Inflammatory macrophage treated with lipopolysaccharide for 4 hours (primary cell): ENCODE data around the gene FOXN4.

Experiments used
- DNase-seq: peaks from one replicate; pipeline ENCODE4 v3.0.0-alpha.2; 2020

FOXN4 gene

GRCh38 chr12:109277899-109278762 is 31.0 kb downstream of the FOXN4 start:
- peak; percentile 10 for DNase-seq

GRCh38 chr12:109277255-109277898 is 31.7 kb downstream of the FOXN4 start:
- no peak for DNase-seq

- DNase-seq: no peak
Observed at GRCh38 chr12:109276160-109276559, 32.9 kb downstream of the FOXN4 start.

GRCh38 chr12:109275173-109275572 is 33.9 kb downstream of the FOXN4 start:
- no peak for DNase-seq

GRCh38 chr12:109274381-109274780 is 34.7 kb downstream of the FOXN4 start:
- no peak for DNase-seq

GRCh38 chr12:109273354-109273753 is 35.7 kb downstream of the FOXN4 start:
- DNase-seq: no peak

- DNase-seq: no peak
Observed at GRCh38 chr12:109271418-109271817, 37.7 kb downstream of the FOXN4 start.

GRCh38 chr12:109270494-109270893 is 38.6 kb downstream of the FOXN4 start:
- DNase-seq: no peak

- DNase-seq: no peak
Observed at GRCh38 chr12:109269428-109269827, 39.7 kb downstream of the FOXN4 start.

GRCh38 chr12:109268896-109269295 is 40.2 kb downstream of the FOXN4 start:
- DNase-seq: no peak

GRCh38 chr12:109267361-109267760 is 41.7 kb downstream of the FOXN4 start:
- no peak for DNase-seq

- no peak for DNase-seq
Observed at GRCh38 chr12:109266106-109266879, 42.8 kb downstream of the FOXN4 start.

GRCh38 chr12:109264943-109265650 is 44.0 kb downstream of the FOXN4 start:
- no peak for DNase-seq

GRCh38 chr12:109264095-109264942 is 44.8 kb downstream of the FOXN4 start:
- DNase-seq: peak; percentile 33

- no peak for DNase-seq
Observed at GRCh38 chr12:109263439-109263838, 45.6 kb downstream of the FOXN4 start.

GRCh38 chr12:109261939-109262338 is 47.1 kb downstream of the FOXN4 start:
- DNase-seq: no peak

GRCh38 chr12:109261087-109261486 is 48.0 kb downstream of the FOXN4 start:
- DNase-seq: no peak

GRCh38 chr12:109259545-109259895 is 49.6 kb downstream of the FOXN4 start:
- no peak for DNase-seq

GRCh38 chr12:109258607-109259544 is 50.2 kb downstream of the FOXN4 start:
- DNase-seq: no peak

GRCh38 chr12:109258201-109258600 is 50.9 kb downstream of the FOXN4 start:
- DNase-seq: no peak

GRCh38 chr12:109256011-109256410 is 53.1 kb downstream of the FOXN4 start:
- DNase-seq: no peak
